Activated CD4-positive, alpha-beta T cell treated with anti-CD3 and anti-CD28 coated beads, Interleukin-2, amount 10 ng/mL, durations not matched to agents 24 days and 14 days (primary cell): Measurements from ENCODE around the gene GSTA5. TPM values are rescaled to one million over a fixed set of nuclear protein-coding genes. Genes with fewer than 3 reads are reported as not detected.
"Not testable (repeated sequence)": the region's sequence is repeated elsewhere in the genome, so short reads cannot be mapped to it uniquely, and the experiment has no call there.

Experiments
- DNase-seq: peaks from one replicate; pipeline ENCODE4 v3.0.0; 2022
- H3K27ac Mint-ChIP-seq: one replicate; pipeline ENCODE4 v1.8.0; 2022; ENCODE audit warnings: mild to moderate bottlenecking, mixed read lengths
- H3K27me3 Mint-ChIP-seq: one replicate; pipeline ENCODE4 v1.8.0; 2022; ENCODE audit warnings: mixed read lengths
- H3K36me3 Mint-ChIP-seq: one replicate; pipeline ENCODE4 v1.8.0; 2022; ENCODE audit warnings: low read depth, mild to moderate bottlenecking, mixed read lengths
- H3K4me1 Mint-ChIP-seq: one replicate; pipeline ENCODE4 v1.8.0; 2021; ENCODE audit warnings: mixed read lengths
- H3K4me3 Mint-ChIP-seq: one replicate; pipeline ENCODE4 v1.8.0; 2022; ENCODE audit warnings: mild to moderate bottlenecking, moderate library complexity, mixed read lengths
- H3K9me3 Mint-ChIP-seq: one replicate; pipeline ENCODE4 v1.8.0; 2021; ENCODE audit warnings: mixed read lengths
- intact Hi-C: fragments of 100-400 bp; cut with micrococcal nuclease; formaldehyde crosslinking; loops from one replicate; pipeline ENCODE4 v1.15.1; 2023
- total RNA-seq: library from RNA; stranded (reverse); gene quantifications from 2 replicates; pipeline ENCODE4 v1.2.3, GENCODE V29; 2022

The GSTA5 gene
- total RNA-seq, 1 donor from 2014 or later, result not detected

DNA sequence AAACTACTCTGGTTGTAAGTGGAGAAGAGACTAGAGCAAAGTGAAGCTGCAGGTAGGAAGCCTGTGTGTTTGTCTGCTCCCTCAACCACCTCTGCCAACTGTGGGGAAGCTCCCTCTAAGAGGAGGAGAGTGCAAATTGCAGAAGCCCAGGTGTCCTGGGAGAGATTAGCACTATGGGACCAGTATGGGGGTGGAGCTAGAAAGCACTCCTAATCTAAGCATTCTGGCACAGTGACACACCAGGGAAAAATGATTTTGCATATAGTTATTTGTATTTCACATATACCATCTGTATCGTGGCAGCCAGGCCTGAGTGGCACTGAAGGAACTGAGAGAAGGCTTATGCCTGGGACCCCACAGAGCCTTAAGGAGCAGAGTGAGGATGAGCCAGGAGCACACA is 49.8 kb downstream of the GSTA5 start:
- no peak for DNase-seq
- intact Hi-C loops, result no loop called here
- Mint-ChIP-seq H3K27me3 (peaks cover 2% of the 10 kb centered on the region), H3K36me3 (no peaks in the 10 kb centered on the region), H3K4me3 (no peak overlapping the region), H3K4me1 (no peaks in the 10 kb centered on the region), H3K27ac (no peak overlapping the region), H3K9me3 (peaks cover under 1% of the 10 kb centered on the region)

DNA sequence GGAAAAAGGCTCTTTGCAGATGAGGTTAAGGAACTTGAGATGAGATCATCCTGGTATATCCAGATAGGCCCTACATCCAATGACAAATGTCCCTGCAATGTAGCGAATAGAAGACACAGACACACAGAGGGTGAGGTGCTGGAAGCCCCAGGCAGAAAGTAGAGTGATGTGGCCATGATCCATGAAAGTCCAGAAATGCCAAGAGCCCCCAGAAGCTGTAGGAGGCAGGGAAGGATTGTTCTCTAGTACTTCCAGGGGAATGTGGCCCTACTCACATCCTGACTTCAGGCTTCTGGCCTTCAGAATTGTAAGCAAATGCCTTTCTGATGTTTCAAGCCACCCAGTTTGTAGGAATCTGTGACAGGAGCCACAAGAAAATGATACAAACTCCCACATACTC is 51.0 kb downstream of the GSTA5 start:
- H3K9me3 Mint-ChIP-seq, H3K4me3 Mint-ChIP-seq, H3K4me1 Mint-ChIP-seq, H3K27me3 Mint-ChIP-seq, DNase-seq, intact Hi-C loops, H3K36me3 Mint-ChIP-seq, H3K27ac Mint-ChIP-seq: not testable (repeated sequence)

- intact Hi-C loops, result no loop called here
- H3K27ac Mint-ChIP-seq, result no peak overlapping the region
- no peaks in the 10 kb centered on the region for H3K36me3 Mint-ChIP-seq
- peaks cover 2% of the 10 kb centered on the region for H3K27me3 Mint-ChIP-seq
- no peak overlapping the region for H3K4me3 Mint-ChIP-seq
- no peaks in the 10 kb centered on the region for H3K4me1 Mint-ChIP-seq
- peaks cover 8% of the 10 kb centered on the region for H3K9me3 Mint-ChIP-seq
- no peak for DNase-seq
Measured at GRCh38 chr6:52788478-52788877, 52.1 kb downstream of the GSTA5 start.

DNA sequence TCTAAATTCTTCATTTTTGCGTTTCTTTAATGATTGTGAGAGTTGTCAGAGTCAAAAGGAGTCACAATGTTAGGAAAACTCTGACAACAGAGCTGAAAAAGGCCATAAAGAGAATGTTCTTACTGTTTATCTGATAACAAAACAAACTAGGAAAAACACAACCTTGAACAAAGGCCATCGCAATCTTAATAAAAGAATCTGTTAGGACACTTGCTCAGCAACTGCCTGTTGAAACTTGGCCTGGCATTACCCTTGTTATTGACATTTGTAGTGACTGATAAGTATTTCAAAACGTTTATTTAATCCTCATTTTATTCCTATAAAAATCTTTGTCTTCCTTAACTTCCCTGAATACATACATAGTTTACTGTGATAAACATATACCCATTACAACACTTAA is 52.7 kb downstream of the GSTA5 start:
- no peaks in the 10 kb centered on the region for H3K36me3 Mint-ChIP-seq
- peaks cover 2% of the 10 kb centered on the region for H3K27me3 Mint-ChIP-seq
- peaks cover 8% of the 10 kb centered on the region for H3K9me3 Mint-ChIP-seq
- H3K4me3 Mint-ChIP-seq, result no peak overlapping the region
- no peak overlapping the region for H3K27ac Mint-ChIP-seq
- intact Hi-C loops, result loop anchor here (2.0 kb wide), 1 partner anchor 39 kb away; no protein-coding TSS in a partner anchor
- H3K4me1 Mint-ChIP-seq, result no peaks in the 10 kb centered on the region
- DNase-seq, result no peak

GRCh38 chr6:52786249-52786956 is 54.2 kb downstream of the GSTA5 start:
- no peak overlapping the region for H3K4me3 Mint-ChIP-seq
- H3K27ac Mint-ChIP-seq, result no peak overlapping the region
- peaks cover 2% of the 10 kb centered on the region for H3K27me3 Mint-ChIP-seq
- H3K4me1 Mint-ChIP-seq, result no peaks in the 10 kb centered on the region
- intact Hi-C loops, result loop anchor here (2.0 kb wide), 1 partner anchor 40 kb away; no protein-coding TSS in a partner anchor
- H3K9me3 Mint-ChIP-seq, result peaks cover 8% of the 10 kb centered on the region
- no peak for DNase-seq
- H3K36me3 Mint-ChIP-seq, result no peaks in the 10 kb centered on the region

DNA sequence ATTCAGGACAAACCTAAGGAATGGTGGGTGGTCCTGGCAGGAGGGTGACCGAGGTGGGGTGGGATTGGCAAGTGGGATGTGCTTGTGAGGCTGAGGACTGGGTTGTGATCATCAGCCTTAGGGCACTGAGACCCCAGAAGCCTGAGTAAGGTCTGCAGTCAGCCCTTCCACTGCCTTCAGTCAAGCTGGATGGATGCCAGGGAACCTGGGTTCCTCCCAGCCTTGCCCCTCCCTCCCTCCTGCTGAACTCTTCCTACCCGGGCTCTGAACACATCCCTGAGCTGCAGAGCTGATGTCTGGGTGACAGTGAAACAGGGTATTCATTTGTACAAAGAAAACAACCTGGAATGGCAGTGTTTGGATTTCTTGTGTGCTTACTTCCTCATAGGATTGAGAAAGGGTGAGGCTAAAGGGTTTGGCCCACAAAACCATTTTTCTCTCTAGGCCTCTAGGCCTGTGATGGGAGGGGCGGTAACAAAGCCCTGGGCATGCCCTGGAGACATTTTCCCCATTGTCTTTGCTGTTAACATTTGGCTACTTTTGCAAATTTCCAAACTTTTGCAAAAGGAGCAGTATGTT is 57.8 kb downstream of the GSTA5 start:
- H3K4me3 Mint-ChIP-seq, H3K36me3 Mint-ChIP-seq, H3K27ac Mint-ChIP-seq, intact Hi-C loops, H3K27me3 Mint-ChIP-seq, H3K4me1 Mint-ChIP-seq, DNase-seq, H3K9me3 Mint-ChIP-seq: not testable (repeated sequence)

DNA sequence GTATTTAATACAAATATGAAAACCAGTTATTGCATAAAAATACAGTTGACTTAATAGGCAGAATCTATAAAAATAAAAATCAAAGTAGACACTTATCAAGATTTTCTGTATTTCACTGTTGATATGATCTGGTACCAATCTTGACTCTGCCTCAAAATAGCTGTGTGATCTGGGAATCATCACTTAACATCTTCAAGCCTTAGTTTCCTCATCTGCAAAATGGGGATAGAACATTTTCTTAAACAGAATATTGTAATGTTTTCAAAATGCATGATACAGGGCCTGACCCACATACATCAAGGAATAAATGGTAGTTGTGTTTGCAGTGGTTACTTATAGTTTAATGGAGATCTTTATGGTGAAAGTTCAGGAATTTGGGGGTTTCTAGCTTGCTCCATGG is 58.4 kb downstream of the GSTA5 start:
- H3K9me3 Mint-ChIP-seq, H3K4me3 Mint-ChIP-seq, H3K27me3 Mint-ChIP-seq, H3K27ac Mint-ChIP-seq, DNase-seq, intact Hi-C loops, H3K4me1 Mint-ChIP-seq, H3K36me3 Mint-ChIP-seq: not testable (repeated sequence)

Other genes starting within 250 kb of the GSTA5 start
- gene TMEM14A, start 169.7 kb downstream of the GSTA5 start, total RNA-seq, result 12.7 and 13.0 TPM in 2 replicates
- gene GSTA2, start 77.3 kb downstream of the GSTA5 start, total RNA-seq, result not detected in 2 replicates
- gene GSTA1, start 37.0 kb downstream of the GSTA5 start, total RNA-seq, result not detected in 2 replicates
- gene GSTA3, start 68.9 kb upstream of the GSTA5 start, total RNA-seq, result not detected in 2 replicates
- 28.7 and 32.1 TPM in 2 replicates for gene GSTA4, start 154.5 kb upstream of the GSTA5 start, total RNA-seq
- gene CILK1, start 221.0 kb upstream of the GSTA5 start, total RNA-seq, result 10.2 TPM in 2 replicates
- 65.2 and 67.1 TPM in 2 replicates for gene FBXO9, start 224.6 kb upstream of the GSTA5 start, total RNA-seq